Liver (tissue), 9 donors: ENCODE results near the gene CCDC137. TPM values are rescaled to one million over a fixed set of nuclear protein-coding genes. Genes with fewer than 3 reads are reported as not detected.

ENCODE experiments used
- DNase-seq: peaks from one replicate; pipeline ENCODE4 v3.0.0-alpha.2; 2017; ENCODE audit warnings: low spot score
- H3K27ac ChIP-seq, 2 donors: one replicate each; pipeline ENCODE4 v1.7.0; 2013; ENCODE audit warnings: inconsistent platforms in 2 of 2, low read length in 2 of 2, control low read depth in 1 of 2, low read depth in 1 of 2, mild to moderate bottlenecking in 1 of 2
- H3K27me3 ChIP-seq, 4 donors: one replicate each; pipeline versions ENCODE4 v1.6.1 to v1.7.0; 2013; ENCODE audit warnings: low read length in 3 of 4, inconsistent platforms in 1 of 4, mild to moderate bottlenecking in 1 of 4, moderate library complexity in 1 of 4; ENCODE audit not compliant: control insufficient read depth in 4 of 4, insufficient read depth in 4 of 4
- H3K36me3 ChIP-seq, 4 donors: one replicate each; pipeline versions ENCODE4 v1.6.1 to v1.7.0; 2013; ENCODE audit warnings: low read length in 3 of 4, mild to moderate bottlenecking in 3 of 4, low read depth in 1 of 4, moderate library complexity in 1 of 4; ENCODE audit not compliant: control insufficient read depth in 4 of 4, insufficient read depth in 3 of 4
- H3K4me1 ChIP-seq, 4 donors: one replicate each; pipeline versions ENCODE4 v1.6.1 to v1.7.0; 2013; ENCODE audit warnings: low read length in 3 of 4, mild to moderate bottlenecking in 3 of 4, moderate library complexity in 1 of 4; ENCODE audit not compliant: control insufficient read depth in 4 of 4, insufficient read depth in 4 of 4
- H3K4me3 ChIP-seq, 3 donors: one replicate each; pipeline versions ENCODE4 v1.6.1 to v1.7.0; 2013; ENCODE audit warnings: low read length in 3 of 3, control low read depth in 1 of 3, low read depth in 1 of 3, mild to moderate bottlenecking in 1 of 3
- H3K9ac ChIP-seq, 2 donors: one replicate each; pipeline ENCODE4 v1.7.0; 2013; ENCODE audit warnings: low read length in 2 of 2, mild to moderate bottlenecking in 2 of 2, moderate library complexity in 2 of 2, control low read depth in 1 of 2, low read depth in 1 of 2
- H3K9me3 ChIP-seq, 4 donors: one replicate each; pipeline versions ENCODE4 v1.6.1 to v1.7.0; 2013; ENCODE audit warnings: low read length in 3 of 4; ENCODE audit not compliant: control insufficient read depth in 4 of 4
- ATF3 ChIP-seq: IDR thresholded peaks from 2 replicates; pipeline ENCODE4 v1.6.1; 2016; ENCODE audit warnings: antibody characterized with exemption
- CTCF ChIP-seq: fragments of 150-350 bp; IDR thresholded peaks from 2 replicates; pipeline ENCODE4 v1.5.1; 2017; ENCODE audit warnings: improper control_type of control experiment, low read depth, low read length; ENCODE audit not compliant: missing input control
- EGR1 ChIP-seq, 2 donors: IDR thresholded peaks; 2 replicates each; pipeline ENCODE4 v1.6.1; 2016 to 2018; ENCODE audit warnings: antibody characterized with exemption in 2 of 2, low read depth in 2 of 2
- FOXA1 ChIP-seq: IDR thresholded peaks from 2 replicates; pipeline ENCODE4 v1.6.1; 2016; ENCODE audit warnings: antibody characterized with exemption
- FOXA2 ChIP-seq: IDR thresholded peaks from 2 replicates; pipeline ENCODE4 v1.6.1; 2016; ENCODE audit warnings: antibody characterized with exemption
- GABPA ChIP-seq, 2 donors: IDR thresholded peaks in 1 of 2; conservative IDR thresholded peaks in 1 of 2; 2 replicates each; pipeline ENCODE4 v1.6.1; 2016; ENCODE audit warnings: antibody characterized with exemption in 2 of 2, mild to moderate bottlenecking in 1 of 2, moderate library complexity in 1 of 2
- HNF4A ChIP-seq, 2 donors: conservative IDR thresholded peaks; 2 replicates each; pipeline ENCODE4 v1.6.1; 2016; ENCODE audit warnings: antibody characterized with exemption in 2 of 2, mild to moderate bottlenecking in 2 of 2
- HNF4G ChIP-seq: IDR thresholded peaks from 2 replicates; pipeline ENCODE4 v1.6.1; 2016; ENCODE audit warnings: antibody characterized with exemption
- JUND ChIP-seq, 2 donors: IDR thresholded peaks; 2 replicates each; pipeline ENCODE4 v1.6.1; 2016; ENCODE audit warnings: antibody characterized with exemption in 2 of 2
- MAX ChIP-seq: IDR thresholded peaks from 2 replicates; pipeline ENCODE4 v1.6.1; 2016; ENCODE audit warnings: antibody characterized with exemption
- NR2F2 ChIP-seq: IDR thresholded peaks from 2 replicates; pipeline ENCODE4 v1.6.1; 2016; ENCODE audit warnings: antibody characterized with exemption
- RAD21 ChIP-seq, 2 donors: IDR thresholded peaks; 2 replicates each; pipeline ENCODE4 v1.6.1; 2016; ENCODE audit warnings: antibody characterized with exemption in 2 of 2, mild to moderate bottlenecking in 2 of 2
- REST ChIP-seq: IDR thresholded peaks from 2 replicates; pipeline ENCODE4 v1.6.1; 2016; ENCODE audit warnings: antibody characterized with exemption, mild to moderate bottlenecking
- RXRA ChIP-seq, 2 donors: IDR thresholded peaks; 2 replicates each; pipeline ENCODE4 v1.6.1; 2017 to 2018; ENCODE audit warnings: antibody characterized with exemption in 2 of 2, mild to moderate bottlenecking in 1 of 2
- SP1 ChIP-seq: IDR thresholded peaks from 2 replicates; pipeline ENCODE4 v1.6.1; 2018; ENCODE audit warnings: antibody characterized with exemption, mild to moderate bottlenecking
- TAF1 ChIP-seq: conservative IDR thresholded peaks from 2 replicates; pipeline ENCODE4 v1.6.1; 2016; ENCODE audit warnings: antibody characterized with exemption, mild to moderate bottlenecking
- YY1 ChIP-seq: IDR thresholded peaks from 2 replicates; pipeline ENCODE4 v1.6.1; 2016; ENCODE audit warnings: antibody characterized with exemption, mild to moderate bottlenecking
- ZBTB33 ChIP-seq: IDR thresholded peaks from 2 replicates; pipeline ENCODE4 v1.6.1; 2016; ENCODE audit warnings: antibody characterized with exemption
- WGBS: extraction: QIAGEN DNeasy Blood & Tissue Kit; methylation state at CpG from one replicate; pipeline ENCODE4 v1.1.7; 2013; 5-methylcytosine and 5-hydroxymethylcytosine counted together
- polyA plus RNA-seq, 2 donors: library from polyadenylated mRNA; stranded (reverse) in 1 of 2; unstranded in 1 of 2; fragments of 200-250 nt in 1 of 2; fragments of >200 nt in 1 of 2; fragmentation: Nextera tagmentation in 1 of 2; extraction: Ambion mirVana in 1 of 2; gene quantifications; one replicate each; pipeline versions ENCODE4 v1.2.1 to v1.2.3, GENCODE V29; 2013 to 2015
- total RNA-seq, 2 donors: library from RNA; depleted of rRNA; stranded (reverse); fragments of >200 nt; gene quantifications; one replicate each; pipeline ENCODE4 v1.2.3, GENCODE V29; 2014
- donor health status: healthy.
- donor health status: healthy.
- donor health status: healthy.
- donor health status: healthy.
- donor health status: healthy.

Gene CCDC137
- total and polyA plus RNA-seq, 4 donors: 4.3 to 6.9 (median 5.2) TPM

- Histone ChIP-seq H3K36me3 (peaks cover 16 to 93% (median 27%) of the 10 kb centered on the region in 4 donors), H3K4me3 (no peak overlapping the region), H3K27me3 (no peaks in the 10 kb centered on the region), H3K4me1 (no peaks in the 10 kb centered on the region), H3K9ac (no peak overlapping the region), H3K27ac (no peak overlapping the region), H3K9me3 (no peaks in the 10 kb centered on the region)
- no peak for DNase-seq
- no peak for TF ChIP-seq EGR1 (IDR thresholded peaks at IDR 0.05; ENCODE audit: low read depth in 2 of 2)
- TF ChIP-seq TAF1: no peak
- no peak for TF ChIP-seq FOXA2
- no peak for TF ChIP-seq YY1
- no peak for TF ChIP-seq FOXA1
- TF ChIP-seq SP1: no peak
- no peak for TF ChIP-seq NR2F2
- TF ChIP-seq CTCF: no peak
- TF ChIP-seq HNF4G: no peak
- TF ChIP-seq MAX: no peak
- TF ChIP-seq RXRA (IDR thresholded peaks at IDR 0.05): no peak
- no peak for TF ChIP-seq REST
- no peak for TF ChIP-seq RAD21 (IDR thresholded peaks at IDR 0.05)
- TF ChIP-seq ATF3: no peak
- no peak for TF ChIP-seq HNF4A (conservative IDR thresholded peaks at IDR 0.05)
- TF ChIP-seq GABPA (IDR thresholded peaks at IDR 0.05 in 1 of 2, conservative IDR thresholded peaks at IDR 0.05 in 1 of 2): no peak
- no peak for TF ChIP-seq ZBTB33
- TF ChIP-seq JUND (IDR thresholded peaks at IDR 0.05): no peak
- 94% methylated on average over 19 of the region's 19 CpGs for WGBS
Measured at GRCh38 chr17:81694810-81695209, 28.3 kb downstream of the CCDC137 start.
